CD4-positive, alpha-beta T cell treated with Interleukin-12 subunit alpha and Interleukin-12 subunit beta, for 1 hour (primary cell): ENCODE data around the gene COL19A1.
"Not testable (repeated sequence)": the region's sequence is repeated elsewhere in the genome, so short reads cannot be mapped to it uniquely, and the experiment has no call there.

ENCODE experiments used
- DNase-seq: peaks from one replicate; pipeline ENCODE4 v3.0.0-alpha.2; 2020

COL19A1 gene

DNA sequence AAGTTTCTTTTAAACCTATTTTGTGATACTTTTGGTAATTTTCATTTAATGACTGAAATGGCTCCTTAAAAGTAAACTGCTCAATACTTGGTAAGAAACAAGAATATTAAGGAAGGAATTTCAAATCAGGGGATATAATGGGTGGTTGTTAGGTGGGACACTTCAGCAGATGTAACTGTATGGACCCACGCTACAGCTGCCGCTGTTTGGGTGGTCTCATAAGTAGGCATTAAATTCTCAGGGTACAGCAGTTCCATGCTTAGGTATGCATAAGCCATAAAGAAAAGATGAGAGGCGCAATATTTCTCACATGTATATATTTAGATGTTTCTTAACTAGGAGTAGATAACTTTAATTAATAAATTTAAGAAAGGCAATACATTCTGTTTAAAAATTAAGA, 35.0 kb downstream of the COL19A1 start:
- no peak for DNase-seq

DNA sequence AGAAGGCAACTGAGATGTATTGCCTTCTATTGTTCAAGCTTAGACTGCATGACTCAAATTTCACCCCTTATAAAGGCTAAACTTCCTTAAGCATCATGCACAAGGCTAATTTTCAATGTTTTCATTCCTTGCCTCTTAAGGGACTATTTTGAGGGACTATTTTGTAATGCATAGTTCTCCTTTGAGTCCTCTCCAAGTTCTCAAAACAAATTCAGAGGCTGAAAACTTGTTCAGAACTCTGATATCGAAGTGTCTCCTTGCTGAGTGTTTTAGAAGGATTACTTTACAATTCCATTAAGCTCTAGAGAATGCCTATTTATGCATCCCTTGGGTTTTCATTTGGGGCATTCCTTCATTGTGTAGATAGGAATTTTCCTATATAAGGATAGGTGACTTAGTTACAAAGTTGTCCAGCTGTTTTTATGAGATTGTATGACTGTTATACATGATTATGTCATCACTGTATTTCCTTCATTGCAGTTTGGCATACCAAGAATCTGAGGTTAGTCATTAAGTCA, 41.7 kb downstream of the COL19A1 start:
- no peak for DNase-seq

DNA sequence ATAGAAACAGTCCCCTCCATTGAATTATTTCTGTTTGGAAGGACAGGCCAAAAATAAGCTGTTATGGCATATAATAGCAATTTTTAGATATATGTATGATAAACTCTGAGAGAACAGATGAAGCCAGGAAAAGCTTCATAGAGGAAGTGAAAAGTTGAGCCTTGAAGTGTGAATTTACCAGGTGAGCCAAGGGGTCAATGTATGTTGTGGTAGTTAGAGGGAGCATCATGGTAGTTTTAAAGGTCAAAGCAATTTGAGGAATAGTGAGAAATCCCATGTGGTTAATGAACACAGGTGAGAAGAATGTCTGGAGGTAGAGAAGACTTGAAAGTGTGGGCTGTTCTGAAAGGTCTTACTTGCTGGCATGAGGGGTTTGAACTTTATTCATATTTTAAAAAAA, 47.0 kb downstream of the COL19A1 start:
- DNase-seq = no peak

DNA sequence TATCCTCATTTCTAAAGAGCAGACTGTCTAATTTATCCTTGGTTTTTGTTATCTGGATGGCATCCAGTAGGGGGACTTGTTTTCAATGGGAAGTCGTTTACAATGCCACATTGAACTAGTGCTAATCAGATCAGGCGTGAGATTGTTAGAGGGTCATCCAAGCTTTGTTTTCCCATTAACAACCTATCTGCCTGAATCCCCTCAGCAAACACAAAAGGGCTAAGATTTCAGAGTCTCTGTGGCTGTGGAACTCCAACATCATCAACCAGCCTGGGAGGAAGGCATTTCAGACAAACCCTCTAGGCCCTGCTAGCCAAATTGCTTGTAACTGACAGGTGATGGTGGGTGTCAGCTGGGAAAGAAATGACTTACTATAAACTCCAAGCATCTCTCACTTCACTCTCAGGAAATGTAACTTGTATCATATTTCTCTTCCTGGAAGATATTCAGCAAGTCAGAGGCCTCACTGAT, 47.7 kb downstream of the COL19A1 start:
- DNase-seq = no peak

DNA sequence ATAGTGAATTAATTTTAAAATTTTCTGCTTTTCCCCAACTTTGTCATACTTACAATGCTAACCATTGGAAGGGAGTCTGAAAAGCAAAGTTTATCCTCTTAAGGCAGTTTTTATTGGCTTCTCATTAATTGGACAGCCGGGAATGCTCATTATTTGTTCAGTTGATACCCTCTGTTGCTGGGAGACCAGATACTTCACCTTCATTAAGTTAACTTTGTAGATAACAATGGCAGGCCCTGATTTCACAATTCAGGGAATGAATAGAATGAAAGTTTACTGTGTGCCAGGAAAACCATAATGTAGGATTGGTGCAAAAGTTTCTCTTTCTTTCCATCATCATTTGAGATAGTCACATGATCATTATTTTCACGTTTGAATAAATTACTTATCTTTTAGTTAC, 49.0 kb downstream of the COL19A1 start:
- DNase-seq = no peak

DNA sequence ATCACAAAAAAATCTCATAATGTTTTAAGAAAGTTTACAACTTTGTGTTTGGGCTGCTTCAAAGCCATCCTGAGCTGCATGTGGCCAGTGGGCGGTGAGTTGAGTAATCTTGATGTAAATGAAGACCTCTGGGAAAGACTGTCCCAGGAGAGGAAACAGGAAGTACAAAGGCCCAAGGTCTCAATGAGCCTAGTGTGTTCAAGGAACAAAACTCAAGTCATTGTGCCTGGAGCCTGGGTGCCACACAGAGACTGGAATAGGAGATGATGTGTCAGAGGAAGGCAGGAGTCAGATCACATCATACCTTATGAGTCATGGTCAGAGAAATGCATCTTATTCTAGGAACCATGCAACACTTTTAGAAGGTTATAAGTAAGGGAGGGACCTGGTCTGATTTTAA, 51.5 kb downstream of the COL19A1 start:
- no peak for DNase-seq

DNA sequence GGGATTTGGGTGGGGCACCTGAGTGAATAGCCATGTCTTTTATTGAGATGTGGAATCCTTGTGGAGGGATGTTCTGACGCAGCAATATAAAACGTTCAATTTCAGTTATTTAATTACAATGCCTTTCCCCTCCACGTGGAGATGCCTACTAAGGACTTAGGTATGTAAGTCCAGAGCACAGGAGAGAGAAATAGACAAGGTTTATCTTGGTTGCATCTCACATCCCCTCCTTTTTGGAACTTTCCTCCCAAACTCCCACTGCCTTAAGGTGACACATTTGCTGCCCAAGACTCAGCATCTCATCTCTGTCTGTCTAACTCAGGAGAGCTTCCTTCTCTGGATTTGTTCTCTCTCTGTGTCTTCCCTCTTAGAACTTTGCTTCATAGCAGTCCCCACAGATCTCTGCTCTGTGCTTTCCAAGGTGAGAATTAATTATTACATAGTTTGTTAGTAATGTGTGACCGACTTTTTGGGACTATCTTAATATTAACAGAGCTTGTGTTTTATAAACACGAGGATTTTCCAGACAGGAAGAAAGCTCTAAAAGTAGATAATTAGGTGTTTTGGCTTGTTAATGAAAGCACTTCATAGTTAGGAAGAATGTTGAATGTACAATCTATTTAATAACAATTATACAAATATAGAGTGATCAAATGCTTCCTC, 52.6 kb downstream of the COL19A1 start:
- DNase-seq = no peak

DNA sequence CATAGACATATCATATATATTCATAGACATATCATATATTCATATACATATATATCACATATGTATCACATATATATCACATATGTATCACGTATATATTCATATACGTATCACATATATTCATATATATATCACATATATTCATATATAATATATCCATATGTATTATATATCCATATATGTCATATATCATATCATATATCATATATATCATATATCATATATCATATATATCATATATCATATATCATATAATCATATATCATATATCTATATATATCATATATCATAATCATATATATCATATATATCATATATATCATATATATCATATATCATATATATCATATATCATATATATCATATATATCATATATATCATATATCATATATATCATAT, 54.7 kb downstream of the COL19A1 start:
- not testable (repeated sequence) for DNase-seq

DNA sequence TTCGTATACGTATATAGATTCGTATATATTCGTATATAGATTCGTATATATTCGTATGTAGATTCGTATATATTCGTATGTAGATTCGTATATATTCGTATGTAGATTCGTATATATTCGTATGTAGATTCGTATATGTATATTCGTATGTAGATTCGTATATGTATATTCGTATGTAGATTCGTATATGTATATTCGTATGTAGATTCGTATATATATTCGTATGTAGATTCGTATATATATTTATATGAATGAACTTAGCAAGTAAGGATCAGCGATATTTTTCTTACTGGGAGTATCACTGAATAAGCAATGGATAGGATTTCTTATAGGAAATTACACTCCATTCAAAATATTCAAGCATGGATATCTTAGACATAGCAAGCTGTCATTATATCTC, 55.3 kb downstream of the COL19A1 start:
- not testable (repeated sequence) for DNase-seq

DNA sequence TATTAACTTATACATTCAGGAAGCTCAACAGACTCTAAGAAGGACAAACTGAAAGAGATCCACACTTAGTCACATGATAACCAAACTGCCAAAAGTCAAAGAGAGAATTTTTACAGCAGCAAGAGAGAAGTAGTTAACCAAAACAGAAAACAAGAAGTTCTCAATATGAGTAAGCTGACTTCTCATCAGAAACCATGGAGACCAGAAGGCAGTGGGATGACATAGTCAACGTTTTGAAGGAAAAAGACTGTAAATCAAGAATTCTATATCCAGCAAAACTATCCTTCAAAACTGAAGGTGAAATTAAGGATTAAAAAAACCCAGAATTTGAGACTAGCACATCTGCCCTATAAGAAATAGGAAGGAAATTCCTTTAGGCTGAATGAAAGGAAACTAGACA, 60.4 kb downstream of the COL19A1 start:
- no peak for DNase-seq

DNA sequence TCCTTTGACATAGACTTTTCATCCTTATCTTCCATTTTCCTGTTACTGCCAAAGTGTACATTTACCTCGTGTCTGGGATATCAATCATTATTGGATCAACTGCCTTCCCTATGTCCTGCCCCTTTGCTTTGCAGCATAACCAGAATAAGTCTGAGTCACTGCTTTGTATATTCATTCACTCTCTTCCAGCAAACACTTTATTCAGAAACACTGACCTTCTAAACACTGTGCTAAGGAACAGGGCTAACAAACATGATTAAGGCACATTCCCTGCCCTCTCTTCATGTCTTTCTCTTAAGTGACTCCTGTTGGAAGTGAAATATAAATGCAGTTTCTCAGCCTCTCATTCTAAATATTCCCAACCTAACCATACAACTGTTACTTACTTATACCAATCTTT, 66.9 kb downstream of the COL19A1 start:
- DNase-seq = no peak

DNA sequence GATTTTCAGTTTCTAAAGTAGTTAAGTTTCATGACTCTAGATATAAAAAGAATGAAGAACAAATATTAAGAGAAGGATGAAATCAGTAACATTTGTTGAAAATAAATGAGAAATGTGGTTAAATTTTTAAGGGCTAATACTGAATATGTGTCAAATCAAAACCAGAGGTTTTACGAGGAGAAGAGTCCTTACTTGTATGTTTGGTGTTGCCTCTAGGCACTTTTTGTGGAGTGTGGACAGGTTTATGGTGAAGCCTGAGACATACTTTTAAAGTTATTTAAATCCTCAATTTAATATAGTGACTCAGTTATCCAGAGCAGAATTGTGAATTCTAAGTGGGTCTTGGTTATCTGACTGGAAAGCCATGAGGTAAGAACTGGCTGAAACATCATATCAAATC, 68.7 kb downstream of the COL19A1 start:
- no peak for DNase-seq

DNA sequence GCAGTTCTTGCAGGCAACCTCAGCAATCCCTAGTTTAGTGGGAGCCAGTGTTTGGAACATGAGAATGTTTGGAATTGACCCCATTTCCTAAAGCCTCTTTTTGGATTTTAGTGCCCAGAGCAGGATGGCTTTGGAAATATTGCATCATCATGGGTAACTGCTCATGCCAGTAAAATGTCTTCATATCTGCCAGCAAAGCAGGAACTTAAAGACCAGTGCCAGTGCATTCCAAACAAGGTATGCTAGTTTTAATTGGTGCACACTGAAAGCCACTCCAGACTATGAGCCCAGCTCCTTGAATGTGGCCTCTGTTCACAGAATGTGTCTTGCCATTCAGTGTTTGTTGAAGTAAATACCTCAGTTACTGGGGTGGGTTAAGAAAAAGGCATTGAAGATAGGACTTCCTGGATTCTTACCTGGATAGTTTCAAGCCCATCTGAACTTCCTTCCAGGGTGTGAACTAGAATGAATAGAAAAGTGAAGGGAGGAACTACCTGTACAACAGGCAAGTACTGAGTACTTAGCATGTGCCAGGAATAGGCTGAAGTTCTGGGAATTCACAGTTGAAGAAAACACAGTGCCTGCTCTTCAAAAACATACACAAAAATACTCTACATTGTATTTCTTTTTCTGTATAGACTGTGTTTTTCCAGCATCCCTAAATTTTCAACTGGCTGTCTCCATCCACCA, 70.5 kb downstream of the COL19A1 start:
- no peak for DNase-seq

DNA sequence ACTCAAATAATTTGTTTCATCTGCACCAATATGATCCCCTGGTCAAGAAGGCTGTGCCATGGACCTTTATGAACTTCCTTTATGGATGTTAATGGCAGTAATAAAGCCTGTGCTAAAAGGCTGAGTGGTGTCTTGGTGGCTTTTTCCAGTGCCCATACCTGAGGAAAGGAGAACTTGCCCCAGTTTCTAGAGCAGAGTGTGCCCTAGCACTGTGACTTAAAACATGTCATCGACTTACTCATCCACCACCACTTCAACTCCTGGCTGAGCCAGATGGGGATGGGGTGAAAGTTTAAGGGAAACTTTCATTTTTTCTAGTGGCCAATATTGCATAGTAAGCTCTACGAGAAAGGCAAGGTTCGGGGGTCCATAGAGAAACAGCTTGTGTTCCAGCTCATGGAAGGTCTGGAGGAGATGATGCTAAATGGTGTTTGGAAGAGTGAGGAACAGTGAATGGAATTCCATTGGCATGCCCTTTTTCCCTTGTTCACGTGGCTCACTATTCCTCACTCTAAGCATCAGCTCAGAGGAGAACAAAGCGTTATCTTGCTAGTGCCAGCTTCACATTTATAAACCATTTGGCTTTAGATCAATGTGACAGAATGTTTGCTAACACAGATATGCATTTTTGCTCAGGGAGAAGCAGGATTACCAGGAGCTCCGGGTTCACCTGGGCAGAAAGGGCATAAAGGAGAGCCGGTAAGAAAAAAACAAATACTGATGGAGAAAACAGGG, 71.2 kb downstream of the COL19A1 start:
- DNase-seq = no peak

DNA sequence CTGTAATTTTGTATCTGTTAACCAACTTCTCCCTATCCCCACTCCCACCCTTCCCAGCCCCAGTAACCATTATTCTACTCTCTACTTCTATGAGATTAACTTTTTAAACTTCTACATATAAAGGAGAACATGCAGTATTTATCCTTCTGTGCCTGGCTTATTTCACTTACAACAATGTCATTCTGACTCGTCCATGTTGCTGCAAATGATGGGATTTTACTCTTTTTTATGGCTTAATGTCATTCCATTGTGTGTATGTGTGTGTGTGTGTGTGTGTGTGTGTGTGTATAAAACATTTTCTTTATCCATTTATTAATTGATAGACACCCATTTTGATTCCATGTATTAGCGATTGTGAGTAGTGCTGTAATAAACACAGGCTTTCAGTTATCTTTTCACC, 76.1 kb downstream of the COL19A1 start:
- DNase-seq = no peak

DNA sequence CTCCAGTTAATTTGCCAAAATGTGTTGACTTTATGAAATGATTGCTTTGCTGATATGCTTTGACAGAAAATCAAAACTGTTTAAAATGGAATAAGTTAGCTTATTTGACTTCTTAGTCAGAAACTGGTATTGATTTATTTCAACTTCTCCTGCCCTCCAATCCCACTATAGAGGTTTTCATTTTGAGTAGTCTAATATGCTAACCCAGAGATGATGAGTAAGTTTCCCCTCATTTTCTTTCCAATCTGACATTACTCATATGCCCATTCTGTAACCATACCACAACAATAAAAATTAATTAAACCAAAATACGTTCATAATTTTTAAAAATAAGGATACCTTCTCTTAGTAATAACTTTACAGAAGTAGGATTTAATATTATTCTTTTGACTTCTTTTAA, 78.8 kb downstream of the COL19A1 start:
- DNase-seq = no peak

DNA sequence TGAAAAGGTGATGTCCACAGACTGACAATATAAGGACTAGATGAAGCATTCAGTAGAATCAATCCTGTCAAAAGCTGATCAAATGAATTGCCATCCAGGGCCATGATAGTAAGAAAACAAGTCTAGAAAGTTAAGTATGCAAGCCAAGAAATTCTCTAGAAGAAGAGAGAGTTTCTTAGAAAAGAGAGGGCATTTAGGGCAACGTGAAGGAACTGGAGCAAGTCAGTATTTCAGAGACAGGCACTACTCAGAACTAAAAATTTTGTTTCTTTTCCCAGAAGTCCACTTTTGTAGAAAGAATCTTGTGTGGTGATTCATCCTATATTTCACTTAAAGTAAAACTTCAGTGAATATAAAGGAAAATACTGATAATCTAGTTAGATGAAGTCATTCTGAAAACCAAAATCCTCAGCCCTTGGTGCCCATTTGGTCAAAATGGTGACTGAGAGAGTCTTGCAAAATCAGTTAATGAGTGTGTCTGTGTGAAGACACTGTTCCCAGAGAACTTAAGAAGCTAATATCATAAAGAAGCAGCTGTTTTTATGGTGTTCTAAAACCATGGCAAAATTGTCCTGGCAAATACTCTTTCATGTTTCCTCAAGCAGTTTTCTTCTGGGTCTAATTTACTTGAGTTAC, 82.2 kb downstream of the COL19A1 start:
- DNase-seq = no peak

DNA sequence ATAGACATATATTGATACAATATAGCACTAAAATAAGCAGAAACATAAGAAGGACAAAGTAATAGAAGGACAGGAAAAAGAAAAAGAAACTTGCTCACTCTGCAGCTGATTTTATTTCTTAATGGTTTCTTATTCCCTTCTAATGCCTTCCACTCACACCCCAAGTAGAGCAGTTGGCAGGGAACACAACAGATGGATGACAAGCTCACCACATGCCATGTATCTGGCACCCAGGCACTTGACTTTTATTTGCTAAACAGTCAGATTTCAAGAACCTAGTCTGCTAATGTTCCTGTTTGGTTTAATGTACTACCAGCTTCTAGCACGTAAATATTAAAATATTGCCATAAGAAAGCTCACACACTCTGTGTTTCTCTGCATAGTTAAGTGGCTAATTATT, 87.1 kb downstream of the COL19A1 start:
- no peak for DNase-seq

DNA sequence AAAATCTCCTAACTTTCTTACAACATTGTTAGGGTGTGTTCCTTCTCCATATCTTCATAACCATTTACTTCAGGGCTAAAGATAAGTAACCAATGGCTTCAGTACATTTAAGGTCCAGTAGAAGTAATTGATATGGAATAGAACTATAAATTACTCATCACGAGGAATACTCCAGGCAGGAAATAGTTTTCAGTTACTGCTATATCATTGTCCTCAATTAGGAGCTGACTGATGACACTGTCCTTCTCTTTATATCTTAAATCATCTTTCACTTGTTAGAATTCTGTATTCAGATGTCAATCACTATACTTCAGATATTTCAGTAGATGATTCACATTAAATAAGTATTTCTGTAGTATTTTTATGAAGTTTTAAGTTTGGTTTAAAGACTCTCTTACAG, 88.4 kb downstream of the COL19A1 start:
- DNase-seq = no peak

DNA sequence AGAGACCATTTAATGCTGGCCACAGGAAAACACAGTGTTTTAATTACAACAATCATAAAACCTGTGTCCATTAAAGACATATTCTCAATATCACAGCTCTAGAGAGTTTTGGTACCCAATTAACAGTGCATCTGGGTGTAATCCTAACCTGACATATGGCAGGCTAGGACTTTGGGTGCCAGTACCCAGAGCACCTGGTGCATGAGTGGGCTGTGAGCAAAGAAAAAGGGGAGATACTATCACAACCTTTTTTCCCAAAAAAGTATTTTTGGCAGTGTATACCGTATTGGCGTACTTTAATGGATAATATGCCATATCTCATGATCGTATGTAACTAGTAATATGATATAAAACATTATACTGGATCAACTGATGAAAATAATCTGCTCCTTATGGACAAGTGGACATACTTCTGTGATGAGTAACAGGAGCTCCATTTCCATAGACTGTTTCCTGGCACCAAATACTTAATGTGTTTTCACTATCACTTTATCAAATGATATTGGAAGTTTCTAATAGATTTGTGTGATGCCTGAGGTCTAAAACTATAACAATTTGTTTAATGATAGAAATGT, 91.7 kb downstream of the COL19A1 start:
- no peak for DNase-seq

DNA sequence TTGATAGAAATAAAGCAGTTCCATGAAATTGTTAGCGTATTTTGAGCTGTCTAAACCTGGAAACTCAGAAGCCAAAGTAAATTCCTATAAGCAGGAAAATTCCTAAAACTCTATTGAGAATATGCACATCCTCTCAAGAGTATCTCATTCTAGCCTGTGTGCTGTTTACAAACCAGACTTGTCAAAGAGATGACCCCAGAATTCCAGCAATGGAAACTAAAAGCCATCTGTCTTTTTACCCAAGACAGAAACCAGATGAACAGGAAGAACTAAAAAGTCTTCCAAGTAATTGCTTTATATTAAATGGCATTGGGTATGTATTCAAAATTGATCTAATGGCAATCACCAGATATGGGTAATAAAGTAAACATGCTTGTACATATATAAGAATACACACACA, 92.6 kb downstream of the COL19A1 start:
- DNase-seq = no peak

DNA sequence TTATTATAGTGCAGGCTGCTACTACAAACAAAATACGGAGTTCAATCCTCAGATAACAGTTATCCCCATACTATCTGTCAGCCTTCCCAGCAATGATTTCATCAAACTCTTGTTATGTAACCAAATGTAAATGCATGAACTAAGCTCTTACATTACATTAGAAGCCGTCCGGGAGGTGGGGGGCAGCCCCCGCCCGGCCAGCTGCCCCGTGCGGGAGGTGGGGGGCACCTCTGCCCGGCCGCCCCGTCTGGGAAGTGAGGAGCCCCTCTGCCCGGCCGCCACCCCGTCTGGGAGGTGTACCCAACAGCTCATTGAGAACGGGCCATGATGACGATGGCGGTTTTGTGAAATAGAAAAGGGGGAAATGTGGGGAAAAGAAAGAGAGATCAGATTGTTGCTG, 99.6 kb downstream of the COL19A1 start:
- not testable (repeated sequence) for DNase-seq

DNA sequence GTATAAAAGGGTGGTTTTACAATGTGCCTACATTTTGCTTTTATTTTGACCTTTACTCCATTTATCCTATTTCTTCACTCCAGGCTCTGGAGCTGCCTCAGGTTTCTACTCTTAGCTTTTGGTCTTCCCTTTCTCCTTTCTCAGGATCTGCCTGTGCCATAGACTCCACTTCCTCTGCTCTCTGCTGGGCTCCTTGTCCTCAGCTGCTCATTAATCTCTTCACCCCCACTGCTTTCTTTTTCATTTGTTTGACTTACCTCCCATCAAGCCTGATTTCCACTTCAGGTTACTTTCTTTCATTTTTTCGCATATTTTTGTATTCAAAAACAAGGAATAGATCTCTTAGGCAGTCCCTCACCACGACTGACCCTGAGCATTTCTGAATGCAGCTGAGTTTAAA, 106.8 kb downstream of the COL19A1 start:
- DNase-seq = no peak
